Right lobe of liver (tissue), 6 donors: ENCODE results near the gene PIAS1. TPM values are rescaled to one million over a fixed set of nuclear protein-coding genes. Genes with fewer than 3 reads are reported as not detected.

Source experiments
- ATAC-seq, 4 donors: fragments of 200-7000 bp; cut with Tn5 transposase; one replicate each; pipeline ENCODE4 v1.9.1; 2020; ENCODE audit warnings: mild to moderate bottlenecking in 4 of 4, moderate library complexity in 4 of 4
- DNase-seq, 3 donors: peaks; one replicate each; pipeline ENCODE4 v3.0.0-alpha.2; 2020
- H3K27ac ChIP-seq, 3 donors: fragments of 200-600 bp; one replicate each; pipeline ENCODE4 v1.8.0; 2022
- H3K27me3 ChIP-seq, 2 donors: fragments of 200-600 bp; one replicate each; pipeline ENCODE4 v1.8.0; 2022
- H3K36me3 ChIP-seq, 4 donors: fragments of 200-600 bp; sonication (generic) in 1 of 4; one replicate each; pipeline versions ENCODE4 v1.5.1 to v1.8.0; 2017 to 2022; ENCODE audit warnings: control low read depth in 1 of 4
- H3K4me1 ChIP-seq, 4 donors: fragments of 200-600 bp; sonication (generic) in 1 of 4; one replicate each; pipeline versions ENCODE4 v1.5.1 to v1.8.0; 2017 to 2022; ENCODE audit warnings: control low read depth in 1 of 4
- H3K4me3 ChIP-seq, 3 donors: fragments of 200-600 bp; one replicate each; pipeline ENCODE4 v1.8.0; 2022
- H3K9me3 ChIP-seq, 4 donors: fragments of 200-600 bp; sonication (generic) in 1 of 4; one replicate each; pipeline versions ENCODE4 v1.5.1 to v1.8.0; 2017 to 2022; ENCODE audit warnings: control low read depth in 1 of 4
- POLR2A ChIP-seq: fragments of 450-650 bp; IDR thresholded peaks from one replicate; pipeline ENCODE4 v1.6.1; 2017; ENCODE audit warnings: antibody characterized with exemption, mild to moderate bottlenecking
- WGBS: methylation state at CpG from one replicate; pipeline ENCODE4 v1.1.6; 2018; ENCODE audit warnings: low coverage, low lambda C conversion rate; ENCODE audit not compliant: insufficient coverage; ENCODE audit errors: missing lambda C conversion rate; 5-methylcytosine and 5-hydroxymethylcytosine counted together
- intact Hi-C, 2 donors: fragments of 100-400 bp; cut with DNase I; formaldehyde crosslinking; loops; one replicate each; pipeline versions ENCODE4 v1.11.2 to v1.14.1; 2022
- total RNA-seq, 6 experiments: library from RNA; depleted of rRNA in 2 of 6; stranded (reverse); fragments of >200 nt in 2 of 6; fragmentation: NEBNext Ultra II Directional in 3 of 6; extraction: Animal tissue kit (Norgen Biotek cat#: 25700) in 3 of 6; gene quantifications; one replicate each; pipeline versions ENCODE4 v1.1.0 to v1.2.4, GENCODE V29; 2016 to 2023
- TF ChIP-seq, protein P1 (sequence below), 4 donors: fragments of 200-600 bp in 3 of 4; fragments of 450-650 bp in 1 of 4; IDR thresholded peaks; one replicate each; pipeline versions ENCODE4 v1.5.1 to v1.8.0; 2016 to 2022; ENCODE audit warnings: antibody characterized with exemption in 4 of 4, mild to moderate bottlenecking in 2 of 4
- donor health status: DM: no; HTN: yes; CAD: no.
- donor health status: DM: no; HTN: no; CAD: no.
- donor health status: DM: no; HTN: no; CAD: no.
- donor health status: DM: no; HTN: yes; CAD: no.
- donor health status: DM: no; HTN: yes; CAD: no.

Gene PIAS1
- total RNA-seq, 6 experiments from 2014 or later = 8.1 to 17.3 (median 13.1) TPM

DNA sequence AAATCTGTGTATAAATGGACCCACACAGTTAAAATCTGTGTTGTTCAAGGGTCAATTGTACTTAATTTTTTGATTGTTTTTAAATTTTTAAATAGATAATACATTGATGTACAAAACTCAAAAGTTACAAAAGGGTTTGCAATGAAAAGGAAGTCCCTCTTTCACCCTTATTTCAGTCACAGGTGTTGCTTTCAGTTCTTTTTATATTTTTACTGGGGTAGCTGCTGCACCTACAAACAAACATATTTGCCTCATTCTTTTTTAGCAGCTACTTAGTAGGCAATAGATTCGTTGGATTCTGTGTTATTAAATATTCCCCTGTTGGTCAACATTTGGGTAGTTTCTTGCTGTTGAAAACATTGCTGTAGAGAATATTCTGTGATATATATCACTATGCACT, 44.4 kb downstream of the PIAS1 start:
- whole genome bisulfite sequencing = 42% methylated on average over 1 of the region's 1 CpG
- no peak overlapping the region for H3K27ac ChIP-seq
- no peaks in the 10 kb centered on the region for H3K4me1 ChIP-seq
- TF ChIP-seq POLR2A = no peak
- TF ChIP-seq, protein P1, sequence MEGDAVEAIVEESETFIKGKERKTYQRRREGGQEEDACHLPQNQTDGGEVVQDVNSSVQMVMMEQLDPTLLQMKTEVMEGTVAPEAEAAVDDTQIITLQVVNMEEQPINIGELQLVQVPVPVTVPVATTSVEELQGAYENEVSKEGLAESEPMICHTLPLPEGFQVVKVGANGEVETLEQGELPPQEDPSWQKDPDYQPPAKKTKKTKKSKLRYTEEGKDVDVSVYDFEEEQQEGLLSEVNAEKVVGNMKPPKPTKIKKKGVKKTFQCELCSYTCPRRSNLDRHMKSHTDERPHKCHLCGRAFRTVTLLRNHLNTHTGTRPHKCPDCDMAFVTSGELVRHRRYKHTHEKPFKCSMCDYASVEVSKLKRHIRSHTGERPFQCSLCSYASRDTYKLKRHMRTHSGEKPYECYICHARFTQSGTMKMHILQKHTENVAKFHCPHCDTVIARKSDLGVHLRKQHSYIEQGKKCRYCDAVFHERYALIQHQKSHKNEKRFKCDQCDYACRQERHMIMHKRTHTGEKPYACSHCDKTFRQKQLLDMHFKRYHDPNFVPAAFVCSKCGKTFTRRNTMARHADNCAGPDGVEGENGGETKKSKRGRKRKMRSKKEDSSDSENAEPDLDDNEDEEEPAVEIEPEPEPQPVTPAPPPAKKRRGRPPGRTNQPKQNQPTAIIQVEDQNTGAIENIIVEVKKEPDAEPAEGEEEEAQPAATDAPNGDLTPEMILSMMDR (IDR thresholded peaks at IDR 0.05) = no peak
- no peaks in the 10 kb centered on the region for H3K9me3 ChIP-seq
- H3K27me3 ChIP-seq = no peaks in the 10 kb centered on the region
- intact Hi-C loops = no loop called here
- peaks cover 0 to 1% (median 0%) of the 10 kb centered on the region in 4 donors for H3K36me3 ChIP-seq
- ATAC-seq (no peak), DNase-seq (no peak)
- no peak overlapping the region for H3K4me3 ChIP-seq

DNA sequence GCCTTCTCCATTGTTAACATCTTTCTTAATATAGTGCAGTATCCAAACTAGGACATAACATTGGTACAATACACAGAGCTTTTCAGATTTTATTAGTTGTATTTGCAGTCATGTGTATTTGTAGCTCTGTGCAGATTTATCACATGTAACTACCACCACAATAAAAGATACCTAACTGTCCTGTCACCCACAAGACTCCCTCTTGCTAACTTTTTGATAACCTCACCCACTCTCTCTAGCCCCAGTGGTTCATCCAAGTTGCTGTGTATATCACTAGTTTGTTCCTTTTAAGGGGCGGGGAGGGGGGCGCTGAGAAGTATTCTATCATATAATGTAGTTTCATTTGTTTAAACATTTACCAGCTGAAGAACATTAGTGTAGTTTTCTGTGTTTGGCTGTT, 46.1 kb downstream of the PIAS1 start:
- intact Hi-C loops = no loop called here
- H3K36me3 ChIP-seq = peaks cover 0 to 4% (median 0%) of the 10 kb centered on the region in 4 donors
- ATAC-seq (no peak), DNase-seq (no peak)
- no peak overlapping the region for H3K27ac ChIP-seq
- H3K27me3 ChIP-seq = no peaks in the 10 kb centered on the region
- no peaks in the 10 kb centered on the region for H3K9me3 ChIP-seq
- TF ChIP-seq, protein P1 (IDR thresholded peaks at IDR 0.05) = no peak
- TF ChIP-seq POLR2A = no peak
- H3K4me3 ChIP-seq = no peak overlapping the region
- WGBS = 92% methylated on average over 2 of the region's 2 CpGs
- H3K4me1 ChIP-seq = no peaks in the 10 kb centered on the region

DNA sequence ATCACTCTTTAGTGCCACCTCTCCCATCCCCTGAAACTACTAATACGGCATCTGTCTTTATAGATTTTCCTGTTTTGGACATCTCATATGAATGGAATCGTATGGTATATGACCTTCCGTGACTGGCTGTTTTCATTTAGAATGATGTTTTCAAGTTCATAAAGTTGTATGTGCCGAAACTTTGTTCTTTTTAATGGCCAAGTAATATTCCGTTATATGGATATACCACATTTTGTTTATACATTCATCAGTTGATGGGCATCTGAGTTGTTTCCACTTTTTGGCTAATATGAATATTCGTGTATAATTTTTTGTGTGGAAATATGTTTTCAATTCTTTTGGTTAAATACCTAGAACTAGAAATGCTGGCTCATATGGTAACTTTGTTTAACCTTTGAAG, 49.5 kb downstream of the PIAS1 start:
- Histone ChIP-seq H3K27ac (no peak overlapping the region), H3K4me1 (peaks cover 0 to 17% (median 4%) of the 10 kb centered on the region in 4 donors), H3K36me3 (peaks cover 0 to 4% (median 0%) of the 10 kb centered on the region in 4 donors), H3K4me3 (no peak overlapping the region), H3K27me3 (no peaks in the 10 kb centered on the region), H3K9me3 (no peaks in the 10 kb centered on the region)
- DNase-seq = no peak
- no peak for ATAC-seq
- TF ChIP-seq POLR2A = no peak
- TF ChIP-seq, protein P1 (IDR thresholded peaks at IDR 0.05) = no peak
- intact Hi-C loops = no loop called here
- 99% methylated on average over 6 of the region's 6 CpGs for WGBS

DNA sequence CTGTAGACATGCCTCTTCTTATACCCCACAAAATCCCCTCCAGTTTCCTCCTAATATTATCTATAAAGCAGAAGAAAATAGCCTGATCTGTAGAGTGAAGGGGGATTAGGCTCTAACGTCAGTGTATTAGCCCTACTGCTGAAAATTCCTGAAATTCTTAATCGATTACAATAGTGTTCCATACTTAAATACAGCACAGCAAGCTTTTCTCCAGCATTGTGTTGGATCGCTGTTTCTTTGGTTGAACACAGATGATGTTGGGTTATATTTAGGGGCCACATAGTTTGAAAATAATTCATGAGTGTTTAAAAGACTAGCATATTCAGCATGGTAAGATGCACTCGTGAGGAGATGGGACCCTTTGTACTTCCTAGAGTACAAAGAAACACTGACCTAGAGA, 52.5 kb downstream of the PIAS1 start:
- H3K27me3 ChIP-seq = no peaks in the 10 kb centered on the region
- H3K27ac ChIP-seq = no peak overlapping the region
- no peak for DNase-seq

More for the DNA sequence above, 52.5 kb downstream of the PIAS1 start:
- Histone ChIP-seq H3K4me3 (no peak overlapping the region), H3K36me3 (peaks cover 0 to 4% (median 0%) of the 10 kb centered on the region in 4 donors), H3K4me1 (peaks cover 0 to 17% (median 4%) of the 10 kb centered on the region in 4 donors), H3K9me3 (no peaks in the 10 kb centered on the region)
- ATAC-seq = peak in 2 of 4 donors; percentile 14 to 40
- TF ChIP-seq, protein P1 (IDR thresholded peaks at IDR 0.05) = no peak
- intact Hi-C loops = no loop called here
- WGBS = 54% methylated on average over 4 of the region's 4 CpGs
